Measurements from ENCODE around the gene VAC14. TPM values are rescaled to one million over a fixed set of nuclear protein-coding genes. Genes with fewer than 3 reads are reported as not detected.

Gene VAC14
- total and polyA plus RNA-seq, 2 experiments from 2014 or later = 27.1 to 32.4 TPM

- H3K36me3 ChIP-seq (ENCODE audit: low read depth) = no peaks in the 10 kb centered on the region
- no peaks in the 10 kb centered on the region for H3K9me2 ChIP-seq (ENCODE audit: insufficient read depth)
- H3K27me3 ChIP-seq (replicated peaks; ENCODE audit: insufficient read depth) = no peaks in the 10 kb centered on the region
- no peak overlapping the region for H3K4me3 ChIP-seq
- peaks cover 52% of the 10 kb centered on the region for H3K4me1 ChIP-seq (ENCODE audit: insufficient read depth)
- H3K4me2 ChIP-seq (ENCODE audit: unreplicated experiment) = no peak overlapping the region
- H2AFZ ChIP-seq = no peak overlapping the region
- DNase-seq = no peak
- in situ Hi-C loops (cut with MboI) = no loop called here
- no peak for TF ChIP-seq EZH2phosphoT487 (IDR thresholded peaks at IDR 0.05; ENCODE audit: insufficient read depth, low read depth)
- TF ChIP-seq EZH2 (IDR thresholded peaks at IDR 0.05; ENCODE audit: insufficient read depth, poor library complexity, severe bottlenecking) = no peak
- 92 to 95% methylated on average over 14 of the region's 14 CpGs for WGBS, 2 experiments (ENCODE audit: low coverage in 1 of 2, low lambda C conversion rate in 2 of 2, missing lambda C conversion rate in 2 of 2)
- H4K20me1 ChIP-seq (ENCODE audit: insufficient read depth) = no peaks in the 10 kb centered on the region
- H3F3A ChIP-seq (ENCODE audit: insufficient read depth) = peaks cover 9% of the 10 kb centered on the region; the same call in 1 of the 2 replicates
- no peaks in the 10 kb centered on the region for H3K9me3 ChIP-seq (ENCODE audit: low read depth)
- 0 out of 2 replicates have a peak overlapping the region, but pooled peaks have one; percentile 73 for H3K27ac ChIP-seq
- H3K9ac ChIP-seq = no peak overlapping the region
- H3K79me2 ChIP-seq (ENCODE audit: insufficient read depth) = no peaks in the 10 kb centered on the region
Measured at GRCh38 chr16:70695331-70696070, 105.5 kb downstream of the VAC14 start.

GRCh38 chr16:70694868-70695218 lies 106.1 kb downstream of the VAC14 start:
- H4K20me1 ChIP-seq (ENCODE audit: insufficient read depth) = no peaks in the 10 kb centered on the region
- H3K36me3 ChIP-seq (ENCODE audit: low read depth) = no peaks in the 10 kb centered on the region
- H3K27me3 ChIP-seq (replicated peaks; ENCODE audit: insufficient read depth) = no peaks in the 10 kb centered on the region
- H3K9me2 ChIP-seq (ENCODE audit: insufficient read depth) = no peaks in the 10 kb centered on the region
- H3F3A ChIP-seq (ENCODE audit: insufficient read depth) = peaks cover 9% of the 10 kb centered on the region; the same call in 1 of the 2 replicates
- no peaks in the 10 kb centered on the region for H3K9me3 ChIP-seq (ENCODE audit: low read depth)
- H3K4me3 ChIP-seq = no peak overlapping the region
- no peaks in the 10 kb centered on the region for H3K79me2 ChIP-seq (ENCODE audit: insufficient read depth)
- WGBS, 2 experiments (ENCODE audit: low coverage in 1 of 2, low lambda C conversion rate in 2 of 2, missing lambda C conversion rate in 2 of 2) = 68 to 72% methylated on average over 4 of the region's 4 CpGs
- H3K27ac ChIP-seq = peak overlapping the region; percentile 73
- no peak for TF ChIP-seq EZH2 (IDR thresholded peaks at IDR 0.05; ENCODE audit: insufficient read depth, poor library complexity, severe bottlenecking)
- TF ChIP-seq EZH2phosphoT487 (IDR thresholded peaks at IDR 0.05; ENCODE audit: insufficient read depth, low read depth) = no peak
- H3K4me1 ChIP-seq (ENCODE audit: insufficient read depth) = peaks cover 52% of the 10 kb centered on the region
- H3K9ac ChIP-seq = peak overlapping the region; percentile 86
- H2AFZ ChIP-seq = no peak overlapping the region
- in situ Hi-C loops (cut with MboI) = no loop called here
- peak; percentile 54 for DNase-seq
- H3K4me2 ChIP-seq (ENCODE audit: unreplicated experiment) = peak overlapping the region; percentile 51

- Histone ChIP-seq H3K9me2 (ENCODE audit: insufficient read depth) (no peaks in the 10 kb centered on the region), H3F3A (ENCODE audit: insufficient read depth) (peaks cover 9% of the 10 kb centered on the region; the same call in 1 of the 2 replicates), H3K4me3 (0 out of 2 replicates have a peak overlapping the region, but pooled peaks have one; percentile 5), H3K79me2 (ENCODE audit: insufficient read depth) (no peaks in the 10 kb centered on the region), H3K27me3 (replicated peaks; ENCODE audit: insufficient read depth) (no peaks in the 10 kb centered on the region), H3K36me3 (ENCODE audit: low read depth) (no peaks in the 10 kb centered on the region), H3K4me1 (ENCODE audit: insufficient read depth) (peaks cover 52% of the 10 kb centered on the region), H3K9ac (peak overlapping the region; percentile 86), H4K20me1 (ENCODE audit: insufficient read depth) (no peaks in the 10 kb centered on the region), H2AFZ (no peak overlapping the region), H3K4me2 (ENCODE audit: unreplicated experiment) (peak overlapping the region; percentile 51), H3K9me3 (ENCODE audit: low read depth) (no peaks in the 10 kb centered on the region), H3K27ac (peak overlapping the region; percentile 73)
- in situ Hi-C loops (cut with MboI) = no loop called here
- 25 to 27% methylated on average over 17 of the region's 17 CpGs for WGBS, 2 experiments (ENCODE audit: low coverage in 1 of 2, low lambda C conversion rate in 2 of 2, missing lambda C conversion rate in 2 of 2)
- DNase-seq = peak; percentile 89
- TF ChIP-seq EZH2phosphoT487 (IDR thresholded peaks at IDR 0.05; ENCODE audit: insufficient read depth, low read depth) (no peak), EZH2 (IDR thresholded peaks at IDR 0.05; ENCODE audit: insufficient read depth, poor library complexity, severe bottlenecking) (no peak)
Measured at GRCh38 chr16:70694088-70694867, 106.7 kb downstream of the VAC14 start.

DNA sequence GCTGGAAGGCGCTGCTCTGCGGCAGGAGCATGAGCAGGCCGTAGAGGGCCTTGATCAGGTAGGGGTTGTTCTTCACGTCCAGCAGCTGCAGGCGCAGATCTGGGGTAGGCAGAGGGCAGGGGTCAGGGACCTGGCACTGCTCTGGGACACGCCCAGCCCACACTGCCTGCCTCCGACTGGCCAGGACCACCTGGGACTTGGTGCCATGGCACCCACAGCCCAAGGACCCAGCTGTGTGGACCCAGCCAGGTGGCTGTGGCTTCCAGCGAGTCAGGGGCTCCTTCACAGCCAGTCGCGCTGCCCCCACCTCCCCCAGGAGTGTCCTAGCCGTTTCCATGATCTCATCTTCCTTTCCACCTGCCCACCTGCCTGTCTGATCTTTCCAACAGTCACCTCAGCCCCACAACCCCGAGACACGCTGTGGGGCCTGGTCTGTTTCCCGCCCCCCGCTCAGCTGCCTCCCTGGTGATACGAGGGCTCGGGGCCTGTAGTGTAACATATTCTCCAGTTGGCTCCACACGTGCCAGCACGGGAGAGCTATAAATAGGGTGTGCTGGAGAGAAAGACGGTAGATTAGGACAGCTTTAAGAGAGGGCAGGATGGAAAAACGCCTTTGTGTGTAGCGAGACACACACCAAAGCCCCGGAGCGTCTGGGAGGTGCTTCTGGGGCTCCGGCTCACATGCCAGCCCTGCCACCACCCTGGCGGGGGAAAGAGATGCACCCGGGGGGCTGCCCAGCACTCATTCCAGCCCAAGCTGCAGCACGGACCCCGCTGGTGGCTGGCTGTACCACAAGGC lies 107.9 kb downstream of the VAC14 start:
- Histone ChIP-seq H3K36me3 (ENCODE audit: low read depth) (no peaks in the 10 kb centered on the region), H3F3A (ENCODE audit: insufficient read depth) (peaks cover 9% of the 10 kb centered on the region; the same call in 1 of the 2 replicates), H3K4me2 (ENCODE audit: unreplicated experiment) (no peak overlapping the region), H3K9ac (peak overlapping the region; percentile 86), H3K27ac (peak overlapping the region; percentile 90), H3K4me1 (ENCODE audit: insufficient read depth) (peaks cover 59% of the 10 kb centered on the region), H4K20me1 (ENCODE audit: insufficient read depth) (no peaks in the 10 kb centered on the region), H3K79me2 (ENCODE audit: insufficient read depth) (no peaks in the 10 kb centered on the region), H3K9me3 (ENCODE audit: low read depth) (no peaks in the 10 kb centered on the region), H2AFZ (no peak overlapping the region), H3K4me3 (no peak overlapping the region), H3K9me2 (ENCODE audit: insufficient read depth) (no peaks in the 10 kb centered on the region), H3K27me3 (replicated peaks; ENCODE audit: insufficient read depth) (no peaks in the 10 kb centered on the region)
- in situ Hi-C loops (cut with MboI) = no loop called here
- DNase-seq = peak; percentile 47
- WGBS, 2 experiments (ENCODE audit: low coverage in 1 of 2, low lambda C conversion rate in 2 of 2, missing lambda C conversion rate in 2 of 2) = 58 to 66% methylated on average over 26 to 28 of the region's 29 CpGs
- no peak for TF ChIP-seq EZH2phosphoT487 (IDR thresholded peaks at IDR 0.05; ENCODE audit: insufficient read depth, low read depth)

All from GM23248 (cell line).